Measurements from ENCODE around the gene DDX3Y. TPM values are rescaled to one million over a fixed set of nuclear protein-coding genes. Genes with fewer than 3 reads are reported as not detected.

DDX3Y gene
- 10 to 100 TPM in 1 of 6 experiments, not detected in 5; 19.6 TPM for total RNA-seq
- long read RNA-seq, result 0 reads

- Histone ChIP-seq H3K4me1 (no peaks in the 10 kb centered on the region), H3K36me3 (no peaks in the 10 kb centered on the region), H3K27ac (no peak within 1 kb of the TSS), H3K27me3 (no peaks in the 10 kb centered on the region), H3K9me3 (no peaks in the 10 kb centered on the region), H3K4me3 (no peak within 1 kb of the TSS)
- ATAC-seq (peak in 1 of 4 donors; percentile 99), DNase-seq (peak in 1 of 3 donors; percentile 86)
- TF ChIP-seq CTCF (IDR thresholded peaks at IDR 0.05), result no peak
- no peak for TF ChIP-seq POLR2A (IDR thresholded peaks at IDR 0.05)
- intact Hi-C loops (cut with DNase I), result no loop called here
- no CpG with 5 or more reads among the region's 54 CpGs for WGBS (ENCODE audit: insufficient coverage, low coverage, low lambda C conversion rate, missing lambda C conversion rate)
Observed at GRCh38 chrY:12904618-12905516, at the start of gene DDX3Y. TSS of gene DDX3Y (plus strand) at chrY:12904868. CDS start at chrY:12904937, 69 bp downstream.

- intact Hi-C loops (cut with DNase I), result no loop called here
- no peaks in the 10 kb centered on the region for H3K4me1 ChIP-seq
- no peaks in the 10 kb centered on the region for H3K27me3 ChIP-seq
- ATAC-seq, result no peak
- TF ChIP-seq POLR2A (IDR thresholded peaks at IDR 0.05) (no peak), CTCF (IDR thresholded peaks at IDR 0.05) (no peak)
- no peak overlapping the region for H3K27ac ChIP-seq
- H3K4me3 ChIP-seq, result no peak overlapping the region
- no peak for DNase-seq
- no peaks in the 10 kb centered on the region for H3K9me3 ChIP-seq
- no peaks in the 10 kb centered on the region for H3K36me3 ChIP-seq
Observed at GRCh38 chrY:12855791-12856275, 48.8 kb upstream of the DDX3Y start.

GRCh38 chrY:12867960-12868359 lies 36.7 kb upstream of the DDX3Y start:
- Histone ChIP-seq H3K27ac (no peak overlapping the region), H3K4me3 (no peak overlapping the region), H3K9me3 (no peaks in the 10 kb centered on the region), H3K36me3 (no peaks in the 10 kb centered on the region), H3K27me3 (no peaks in the 10 kb centered on the region), H3K4me1 (no peaks in the 10 kb centered on the region)
- WGBS (ENCODE audit: insufficient coverage, low coverage, low lambda C conversion rate, missing lambda C conversion rate), result no CpG with 5 or more reads among the region's 2 CpGs
- ATAC-seq (no peak), DNase-seq (no peak)
- intact Hi-C loops (cut with DNase I), result no loop called here
- no peak for TF ChIP-seq POLR2A (IDR thresholded peaks at IDR 0.05)
- no peak for TF ChIP-seq CTCF (IDR thresholded peaks at IDR 0.05)

- Histone ChIP-seq H3K27me3 (no peaks in the 10 kb centered on the region), H3K27ac (no peak overlapping the region), H3K9me3 (no peaks in the 10 kb centered on the region), H3K4me1 (no peaks in the 10 kb centered on the region), H3K4me3 (no peak overlapping the region), H3K36me3 (no peaks in the 10 kb centered on the region)
- ATAC-seq (no peak), DNase-seq (no peak)
- intact Hi-C loops (cut with DNase I), result no loop called here
- TF ChIP-seq CTCF (IDR thresholded peaks at IDR 0.05) (no peak), POLR2A (IDR thresholded peaks at IDR 0.05) (no peak)
Observed at GRCh38 chrY:12896973-12897372, 7.7 kb upstream of the DDX3Y start.

Data from right lobe of liver (tissue), 6 donors.